ENCODE measurements around the gene LRFN2.

The LRFN2 gene

GRCh38 chr6:40585651-40586269, 1.4 kb downstream of the LRFN2 start:
- peak; percentile 81 for DNase-seq

- no peak for DNase-seq
Measured at GRCh38 chr6:40585223-40585622, 1.9 kb downstream of the LRFN2 start.

GRCh38 chr6:40584741-40585140, 2.4 kb downstream of the LRFN2 start:
- no peak for DNase-seq

- no peak for DNase-seq
Measured at GRCh38 chr6:40583709-40584108, 3.5 kb downstream of the LRFN2 start.

GRCh38 chr6:40582892-40583291, 4.3 kb downstream of the LRFN2 start:
- DNase-seq = no peak

- no peak for DNase-seq
Measured at GRCh38 chr6:40579101-40579500, 8.1 kb downstream of the LRFN2 start.

- no peak for DNase-seq
Measured at GRCh38 chr6:40577672-40578071, 9.5 kb downstream of the LRFN2 start.

- no peak for DNase-seq
Measured at GRCh38 chr6:40573221-40573620, 13.9 kb downstream of the LRFN2 start.

- DNase-seq = no peak
Measured at GRCh38 chr6:40569162-40569910, 17.8 kb downstream of the LRFN2 start.

GRCh38 chr6:40568062-40568708, 19.0 kb downstream of the LRFN2 start:
- no peak for DNase-seq

GRCh38 chr6:40563111-40563510, 24.1 kb downstream of the LRFN2 start:
- DNase-seq = no peak

- DNase-seq = no peak
Measured at GRCh38 chr6:40559056-40559455, 28.1 kb downstream of the LRFN2 start.

GRCh38 chr6:40558102-40558501, 29.1 kb downstream of the LRFN2 start:
- DNase-seq = no peak

GRCh38 chr6:40556881-40557280, 30.3 kb downstream of the LRFN2 start:
- no peak for DNase-seq

GRCh38 chr6:40556023-40556422, 31.1 kb downstream of the LRFN2 start:
- DNase-seq = no peak

GRCh38 chr6:40555092-40555491, 32.1 kb downstream of the LRFN2 start:
- DNase-seq = no peak

- DNase-seq = no peak
Measured at GRCh38 chr6:40552941-40553340, 34.2 kb downstream of the LRFN2 start.

GRCh38 chr6:40551966-40552505, 35.1 kb downstream of the LRFN2 start:
- DNase-seq = no peak

- DNase-seq = peak; percentile 67
Measured at GRCh38 chr6:40550202-40551101, 36.7 kb downstream of the LRFN2 start.

- DNase-seq = peak; percentile 21
Measured at GRCh38 chr6:40545954-40546353, 41.2 kb downstream of the LRFN2 start.

- no peak for DNase-seq
Measured at GRCh38 chr6:40543776-40544175, 43.4 kb downstream of the LRFN2 start.

- DNase-seq = no peak
Measured at GRCh38 chr6:40543146-40543545, 44.0 kb downstream of the LRFN2 start.
